SK-N-MC (cell line): ENCODE measurements around the gene ITM2B.

Experiments
- DNase-seq: peaks from one replicate; pipeline ENCODE4 v3.0.0-alpha.2; 2011; ENCODE audit warnings: low read depth, low spot score
- H3K27ac ChIP-seq: fragments of 200-600 bp; sonication (generic); 2 replicates; pipeline ENCODE4 v1.5.1; 2016; ENCODE audit warnings: mixed run types
- H3K36me3 ChIP-seq: fragments of 200-600 bp; sonication (generic); 2 replicates; pipeline ENCODE4 v1.6.1; 2017; ENCODE audit warnings: antibody characterized with exemption, low read length, mixed read lengths; ENCODE audit not compliant: insufficient read depth
- H3K4me3 ChIP-seq: fragments of 200-600 bp; sonication (generic); 2 replicates; pipeline ENCODE4 v1.5.1; 2016
- H3K9ac ChIP-seq: fragments of 200-600 bp; sonication (generic); 2 replicates; pipeline ENCODE4 v1.8.0; 2017; ENCODE audit warnings: mixed run types, mixed read lengths; ENCODE audit not compliant: insufficient read length
- H3K9me3 ChIP-seq: fragments of 200-600 bp; sonication (generic); 2 replicates; pipeline ENCODE4 v1.6.1; 2017; ENCODE audit warnings: low read depth, mild to moderate bottlenecking, antibody characterized with exemption, low read length, moderate library complexity, mixed read lengths
- EZH2 ChIP-seq: fragments of 200-600 bp; sonication (generic); IDR thresholded peaks from one replicate; pipeline ENCODE4 v1.6.1; 2017; ENCODE audit warnings: antibody characterized with exemption
- FOXP2 ChIP-seq: optimal IDR thresholded peaks from 2 replicates; pipeline ENCODE3; 2011; ENCODE audit warnings: mild to moderate bottlenecking, moderate library complexity; ENCODE audit not compliant: insufficient read depth; ENCODE audit errors: extremely low read length, control extremely low read depth
- POLR2AphosphoS5 ChIP-seq: IDR thresholded peaks from 2 replicates; pipeline ENCODE4 v1.6.1; 2012; ENCODE audit warnings: mild to moderate bottlenecking, low read depth, low read length, borderline replicate concordance

The ITM2B gene

GRCh38 chr13:48275507-48275906, 42.5 kb downstream of the ITM2B start:
- TF ChIP-seq FOXP2 (no peak), POLR2AphosphoS5 (no peak), EZH2 (no peak)
- no peak overlapping the region for H3K27ac ChIP-seq

GRCh38 chr13:48278806-48279205, 45.8 kb downstream of the ITM2B start:
- DNase-seq: no peak
- TF ChIP-seq POLR2AphosphoS5 (no peak), EZH2 (no peak), FOXP2 (no peak)
- Histone ChIP-seq H3K9me3 (no peaks in the 10 kb centered on the region), H3K9ac (no peak overlapping the region), H3K4me3 (no peak overlapping the region), H3K36me3 (no peaks in the 10 kb centered on the region), H3K27ac (no peak overlapping the region)

More at GRCh38 chr13:48275507-48275906, 42.5 kb downstream of the ITM2B start:
- H3K4me3 ChIP-seq: no peak overlapping the region
- no peak overlapping the region for H3K9ac ChIP-seq
- H3K36me3 ChIP-seq: no peaks in the 10 kb centered on the region
- no peaks in the 10 kb centered on the region for H3K9me3 ChIP-seq
- no peak for DNase-seq

- Histone ChIP-seq H3K4me3 (no peak overlapping the region), H3K9ac (no peak overlapping the region), H3K36me3 (no peaks in the 10 kb centered on the region), H3K9me3 (no peaks in the 10 kb centered on the region), H3K27ac (no peak overlapping the region)
- DNase-seq: no peak
- TF ChIP-seq POLR2AphosphoS5 (no peak), EZH2 (no peak), FOXP2 (no peak)
These were observed 48.5 kb downstream of the ITM2B start for GRCh38 chr13:48281556-48281955.

- no peak for TF ChIP-seq POLR2AphosphoS5
- TF ChIP-seq EZH2: no peak
- no peak for TF ChIP-seq FOXP2
- no peaks in the 10 kb centered on the region for H3K36me3 ChIP-seq
- no peak overlapping the region for H3K9ac ChIP-seq
- no peak overlapping the region for H3K27ac ChIP-seq
- no peak for DNase-seq
- no peaks in the 10 kb centered on the region for H3K9me3 ChIP-seq
- H3K4me3 ChIP-seq: no peak overlapping the region
These were observed 58.7 kb downstream of the ITM2B start for GRCh38 chr13:48291730-48292129.

- H3K27ac ChIP-seq: no peak overlapping the region
- H3K36me3 ChIP-seq: no peaks in the 10 kb centered on the region
- H3K9ac ChIP-seq: no peak overlapping the region
- no peak overlapping the region for H3K4me3 ChIP-seq
- no peak for TF ChIP-seq EZH2
- no peak for TF ChIP-seq FOXP2
- TF ChIP-seq POLR2AphosphoS5: no peak
- DNase-seq: no peak
- H3K9me3 ChIP-seq: no peaks in the 10 kb centered on the region
These were observed 59.6 kb downstream of the ITM2B start for GRCh38 chr13:48292650-48293049.

- no peak overlapping the region for H3K4me3 ChIP-seq
- no peak for DNase-seq
- TF ChIP-seq POLR2AphosphoS5: no peak
- no peak for TF ChIP-seq FOXP2
- no peak for TF ChIP-seq EZH2
- no peaks in the 10 kb centered on the region for H3K36me3 ChIP-seq
- H3K9ac ChIP-seq: no peak overlapping the region
- H3K9me3 ChIP-seq: no peaks in the 10 kb centered on the region
- H3K27ac ChIP-seq: no peak overlapping the region
These were observed 61.6 kb downstream of the ITM2B start for GRCh38 chr13:48294653-48295052.

GRCh38 chr13:48295271-48295670, 62.3 kb downstream of the ITM2B start:
- TF ChIP-seq FOXP2 (no peak), EZH2 (no peak)

GRCh38 chr13:48296528-48296927, 63.5 kb downstream of the ITM2B start:
- Histone ChIP-seq H3K9ac (no peak overlapping the region), H3K9me3 (no peaks in the 10 kb centered on the region), H3K27ac (no peak overlapping the region), H3K36me3 (no peaks in the 10 kb centered on the region), H3K4me3 (no peak overlapping the region)
- no peak for DNase-seq
- TF ChIP-seq POLR2AphosphoS5: no peak
- no peak for TF ChIP-seq FOXP2
- TF ChIP-seq EZH2: no peak

More at GRCh38 chr13:48295271-48295670, 62.3 kb downstream of the ITM2B start:
- H3K36me3 ChIP-seq: no peaks in the 10 kb centered on the region
- H3K9ac ChIP-seq: no peak overlapping the region
- no peak overlapping the region for H3K4me3 ChIP-seq
- DNase-seq: no peak
- no peaks in the 10 kb centered on the region for H3K9me3 ChIP-seq
- H3K27ac ChIP-seq: no peak overlapping the region

GRCh38 chr13:48297131-48297786, 64.3 kb downstream of the ITM2B start:
- H3K36me3 ChIP-seq: no peaks in the 10 kb centered on the region
- TF ChIP-seq FOXP2 (no peak), EZH2 (no peak), POLR2AphosphoS5 (no peak)
- DNase-seq: no peak
- no peak overlapping the region for H3K4me3 ChIP-seq
- no peak overlapping the region for H3K27ac ChIP-seq
- H3K9ac ChIP-seq: no peak overlapping the region
- H3K9me3 ChIP-seq: no peaks in the 10 kb centered on the region
